ENCODE data around the gene MICAL3.

Gene MICAL3

DNA sequence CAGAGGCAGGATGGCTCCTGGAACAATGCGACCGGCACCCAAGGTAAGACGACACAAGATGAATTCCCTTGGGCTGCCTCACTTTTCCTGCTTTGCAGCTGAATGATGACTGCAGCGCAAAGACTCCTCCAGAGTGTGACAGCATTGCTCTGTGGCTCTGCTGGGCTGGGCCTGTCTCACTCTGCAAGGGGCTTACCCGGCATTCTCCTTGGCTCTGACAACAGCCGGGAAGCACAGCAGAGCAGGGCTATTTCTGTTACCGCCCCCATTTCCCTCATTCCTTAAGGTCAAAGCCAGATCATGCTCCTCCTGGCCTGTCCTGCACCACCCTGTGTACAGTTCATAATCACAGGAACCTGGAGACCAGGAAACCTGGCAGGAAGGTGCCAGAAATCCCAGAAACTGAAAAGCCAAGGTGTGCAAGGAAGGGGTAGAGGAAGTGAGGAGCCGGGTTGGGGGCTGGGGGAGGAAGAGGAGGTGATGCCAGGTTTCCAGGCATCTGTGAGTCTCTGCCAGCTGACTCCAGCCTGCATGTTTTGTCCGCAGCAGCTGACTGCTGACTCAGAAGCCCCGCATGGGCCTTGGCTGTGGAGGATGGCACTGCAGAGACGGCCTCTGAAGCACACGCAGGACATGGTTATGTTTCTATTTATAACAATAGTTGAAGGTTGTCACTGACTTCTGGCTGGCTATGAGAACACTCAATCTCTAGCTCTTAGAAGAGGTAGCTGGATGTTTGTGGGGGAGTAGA is 113.6 kb downstream of the MICAL3 start:
- DNase-seq, result no peak

DNA sequence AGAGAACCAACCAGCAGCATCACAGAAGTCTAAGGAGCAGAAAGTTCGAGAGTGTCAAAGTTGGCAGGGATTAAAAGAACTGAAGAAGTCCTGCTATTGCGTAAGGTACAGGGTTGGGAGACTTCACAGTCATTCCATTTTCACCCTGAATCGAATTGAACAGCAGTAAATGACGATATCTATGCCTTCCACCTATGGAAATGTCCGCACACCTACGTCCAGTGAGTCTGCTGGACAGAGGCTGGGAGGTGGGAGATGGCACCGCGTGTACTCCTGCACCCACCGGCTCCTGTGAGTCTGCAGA is 116.7 kb downstream of the MICAL3 start:
- no peak for DNase-seq

DNA sequence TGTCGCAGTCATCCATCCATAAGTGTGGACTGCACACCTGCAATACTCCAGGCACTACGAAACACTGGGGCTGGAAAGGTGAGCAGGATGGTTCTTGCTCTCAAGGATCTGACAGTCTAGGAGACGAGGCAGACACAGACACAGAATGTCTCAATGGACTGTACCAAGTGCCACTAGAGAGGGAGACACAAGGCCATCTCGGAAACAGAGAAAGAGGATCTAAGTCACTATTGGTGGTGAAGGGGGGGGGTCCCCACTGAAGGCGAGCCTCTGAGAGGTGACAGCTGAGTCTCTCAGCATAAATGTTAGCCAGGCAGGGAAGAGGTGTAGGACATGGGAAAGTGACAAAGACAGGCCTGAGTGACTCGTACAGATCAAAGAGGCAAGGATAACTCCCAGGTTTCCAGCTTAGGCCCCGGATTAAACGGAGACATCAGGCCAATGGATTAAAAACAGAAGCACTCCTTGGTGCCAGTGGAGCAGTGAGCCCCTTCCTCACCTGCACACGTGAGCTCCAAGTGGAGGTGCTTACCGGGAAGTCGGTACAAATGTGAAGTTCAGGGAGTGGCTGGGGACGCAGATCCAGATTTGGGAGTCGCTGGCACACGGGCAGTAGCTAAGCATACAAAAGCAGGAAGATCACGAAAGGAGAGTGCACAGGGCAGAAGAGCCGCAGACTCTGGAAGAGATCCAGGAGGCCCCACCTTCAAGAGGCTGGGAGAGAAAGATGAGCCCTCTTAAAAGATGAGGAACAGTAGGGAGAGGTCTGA is 117.2 kb downstream of the MICAL3 start:
- DNase-seq, result no peak

DNA sequence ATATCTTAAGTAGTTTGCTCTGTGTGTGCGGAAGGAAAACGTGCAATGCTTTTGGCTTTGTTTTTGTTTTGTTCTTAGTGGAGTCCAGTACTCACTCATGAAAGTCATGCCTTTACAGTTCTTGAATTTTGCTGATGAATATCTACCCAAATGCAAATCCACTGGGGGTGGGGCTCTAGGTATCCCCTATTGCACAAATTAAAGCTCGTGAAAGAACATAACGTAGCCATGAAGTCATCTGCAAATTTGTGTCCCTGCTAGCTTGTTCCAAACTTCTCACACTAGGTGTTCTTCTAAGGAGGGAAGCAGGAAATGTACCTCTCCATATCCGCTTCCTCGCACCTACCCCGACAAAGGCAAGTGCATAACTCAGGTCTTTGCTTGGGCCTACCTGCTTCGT is 118.9 kb downstream of the MICAL3 start:
- DNase-seq, result no peak

DNA sequence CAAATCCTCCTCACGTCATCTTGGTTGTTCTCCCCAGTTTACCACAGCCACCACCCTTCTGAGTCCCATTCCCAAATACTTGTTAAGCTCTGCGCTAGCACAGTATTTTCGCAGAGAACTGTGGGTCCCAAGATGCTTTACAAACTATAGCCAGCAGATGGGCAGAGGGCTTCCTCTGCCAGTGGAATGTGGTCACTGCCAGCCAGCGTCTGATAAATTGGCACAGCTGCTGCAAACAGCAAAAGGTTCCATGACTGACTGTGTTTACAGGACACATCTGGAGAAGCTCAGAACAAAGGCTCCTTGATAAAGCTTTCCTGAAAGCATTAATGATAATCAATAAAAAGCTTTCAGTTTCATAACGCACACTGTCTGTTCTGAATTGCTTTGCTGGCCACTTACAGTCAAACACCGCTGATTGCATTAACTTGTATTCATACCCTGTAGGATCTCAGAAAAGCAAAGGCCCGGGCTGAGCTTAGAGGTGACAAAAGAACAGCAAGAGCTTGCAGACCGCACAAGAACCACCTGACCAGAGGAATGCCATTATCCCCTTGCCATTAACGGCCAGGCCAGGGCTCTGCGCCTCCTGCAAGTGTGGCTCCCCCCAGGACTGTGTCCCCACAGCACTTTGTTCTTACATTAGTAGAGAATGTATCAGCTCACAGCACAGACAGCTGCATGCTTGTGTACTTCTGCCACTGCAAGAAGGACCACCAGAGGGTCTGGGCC is 120.6 kb downstream of the MICAL3 start:
- DNase-seq, result no peak

DNA sequence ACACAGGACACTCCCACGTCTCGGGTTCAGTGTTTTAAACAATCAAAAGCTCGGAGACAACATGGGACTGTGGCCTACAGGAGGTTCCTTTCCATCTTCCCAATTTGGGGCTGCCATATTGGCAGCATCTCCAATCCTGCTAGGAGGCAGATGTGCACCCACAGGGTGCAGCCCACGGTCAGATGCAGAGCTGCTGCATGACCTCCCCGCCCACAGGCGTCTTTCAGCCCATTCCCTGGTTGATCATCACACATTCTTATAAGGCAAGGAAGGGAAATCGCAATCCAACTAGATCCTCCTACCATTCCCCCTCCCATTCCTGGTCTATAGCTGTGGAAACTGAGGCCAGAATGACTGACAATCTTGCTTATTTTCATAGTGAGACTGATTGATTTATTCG is 121.4 kb downstream of the MICAL3 start:
- no peak for DNase-seq

DNA sequence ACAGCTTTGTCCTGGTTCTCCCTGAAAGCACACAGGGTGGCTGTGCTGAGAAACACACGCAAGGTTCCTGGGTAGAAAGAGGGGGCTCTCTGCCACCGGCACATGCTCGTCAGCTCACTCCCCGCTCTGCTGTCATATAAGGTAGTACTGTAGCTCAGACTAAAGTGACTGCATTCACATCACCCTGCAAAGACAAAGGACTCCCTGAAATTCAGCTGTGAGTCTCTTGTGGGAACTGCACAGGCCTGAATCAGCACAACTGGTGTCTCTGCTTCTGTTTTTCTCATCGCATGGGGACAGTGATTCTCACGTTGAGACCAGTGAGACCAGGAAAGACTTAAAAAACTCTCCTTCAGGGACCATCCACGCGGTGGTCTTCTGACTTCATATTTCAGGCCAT is 126.0 kb downstream of the MICAL3 start:
- no peak for DNase-seq

DNA sequence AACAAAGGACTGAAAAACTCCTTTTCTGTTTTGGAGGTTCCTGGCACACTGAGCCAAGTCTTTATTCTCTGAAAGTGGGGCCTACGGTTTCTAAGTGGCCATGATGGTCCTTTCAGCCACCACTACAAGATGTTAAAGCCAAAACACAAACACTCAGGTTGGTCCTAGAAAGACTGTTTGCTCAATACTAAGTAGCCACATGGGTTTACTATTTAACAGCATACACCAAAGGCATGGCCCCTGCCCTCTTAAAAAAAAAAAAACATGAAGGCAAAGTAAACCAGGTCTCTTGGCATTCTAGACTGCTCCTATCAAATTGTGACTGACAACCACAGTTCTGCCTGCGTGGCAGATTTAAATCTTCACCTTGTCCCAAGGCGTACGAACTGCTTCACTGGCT is 126.5 kb downstream of the MICAL3 start:
- DNase-seq, result no peak

DNA sequence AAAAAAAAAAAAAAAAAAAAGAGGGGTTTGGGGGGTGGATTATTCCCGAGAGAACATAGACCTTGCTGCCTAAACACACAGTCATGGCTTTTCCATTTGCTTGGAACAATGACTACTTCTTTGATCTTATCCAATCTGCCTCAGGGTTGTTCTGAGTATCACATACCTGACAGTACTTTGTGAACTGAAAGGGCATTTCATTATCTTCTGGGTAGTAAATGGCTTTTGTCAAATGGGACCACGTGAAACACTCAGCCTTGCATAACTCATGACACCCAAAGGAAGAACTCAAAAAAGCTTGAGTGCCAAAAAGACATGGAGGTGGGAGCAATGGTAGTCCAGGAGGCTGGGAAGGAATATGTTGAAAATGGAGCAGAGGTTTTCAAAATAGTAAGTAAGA is 126.9 kb downstream of the MICAL3 start:
- no peak for DNase-seq

DNA sequence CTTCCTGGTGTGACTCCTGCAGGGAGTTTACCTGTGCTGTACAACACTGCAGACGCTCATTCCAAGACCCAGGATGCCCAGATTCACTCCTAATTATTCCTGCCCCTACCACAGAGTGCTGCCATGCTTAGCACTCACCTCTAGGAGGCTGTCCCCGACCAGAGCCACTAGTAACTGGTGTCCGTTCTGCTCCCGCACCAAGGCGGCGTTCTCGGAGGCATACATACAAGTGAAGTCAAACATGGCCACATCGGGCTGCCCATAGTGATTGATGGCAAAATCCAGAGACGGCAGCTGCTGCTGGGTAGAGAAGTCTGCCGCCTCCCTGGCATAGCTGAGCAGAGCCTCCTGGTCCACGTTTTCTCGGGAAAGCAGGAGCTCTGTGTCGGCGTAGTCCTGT is 127.8 kb downstream of the MICAL3 start:
- DNase-seq, result no peak

DNA sequence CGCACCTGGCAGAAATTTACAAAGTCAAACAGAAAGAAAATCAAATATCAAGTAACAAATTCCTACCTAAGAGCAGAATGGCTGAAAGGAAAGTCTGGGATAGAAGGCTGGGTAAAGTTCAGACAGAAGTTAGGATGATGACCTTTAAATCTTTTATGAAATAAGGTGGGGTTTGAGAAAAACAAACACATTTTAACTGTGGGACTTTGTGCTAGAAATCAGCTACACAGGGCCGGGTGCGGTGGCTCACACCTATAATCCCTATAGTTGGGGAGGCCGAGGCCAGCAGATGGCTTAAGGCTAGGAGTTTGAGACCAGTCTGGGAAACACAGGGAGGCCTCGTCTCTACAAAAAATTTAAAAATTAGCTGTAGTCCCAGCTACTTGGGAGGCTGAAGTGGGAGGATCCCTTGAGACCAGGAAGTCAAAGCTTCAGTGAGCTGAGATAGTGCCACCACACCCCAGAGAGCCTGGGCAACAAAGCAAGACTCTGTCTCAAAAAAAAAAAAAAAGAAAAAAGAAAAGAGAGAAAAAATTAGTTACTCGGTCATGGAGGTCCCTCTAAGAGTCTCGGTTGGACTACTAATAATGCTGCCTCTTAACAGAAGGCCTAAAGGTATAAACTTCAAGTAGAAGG is 130.3 kb downstream of the MICAL3 start:
- no peak for DNase-seq

DNA sequence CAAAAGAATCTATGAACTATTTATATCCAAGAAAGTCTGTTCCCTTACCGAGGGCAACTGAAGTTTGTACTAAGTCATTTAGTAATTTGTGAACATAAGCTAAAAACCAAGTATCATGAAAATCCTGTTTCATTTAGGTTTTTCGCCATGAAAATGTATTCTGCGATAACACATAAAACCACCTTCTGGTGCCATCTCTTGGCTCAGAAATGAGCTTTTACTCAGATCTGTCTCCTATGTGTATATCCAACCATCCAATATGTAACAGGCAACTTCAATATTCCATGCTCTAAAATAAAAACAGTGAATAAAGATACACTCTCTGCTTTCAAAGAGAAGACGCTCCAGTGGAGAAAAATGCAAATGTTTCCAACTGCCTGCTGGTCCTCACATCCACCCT is 132.0 kb downstream of the MICAL3 start:
- DNase-seq, result no peak

DNA sequence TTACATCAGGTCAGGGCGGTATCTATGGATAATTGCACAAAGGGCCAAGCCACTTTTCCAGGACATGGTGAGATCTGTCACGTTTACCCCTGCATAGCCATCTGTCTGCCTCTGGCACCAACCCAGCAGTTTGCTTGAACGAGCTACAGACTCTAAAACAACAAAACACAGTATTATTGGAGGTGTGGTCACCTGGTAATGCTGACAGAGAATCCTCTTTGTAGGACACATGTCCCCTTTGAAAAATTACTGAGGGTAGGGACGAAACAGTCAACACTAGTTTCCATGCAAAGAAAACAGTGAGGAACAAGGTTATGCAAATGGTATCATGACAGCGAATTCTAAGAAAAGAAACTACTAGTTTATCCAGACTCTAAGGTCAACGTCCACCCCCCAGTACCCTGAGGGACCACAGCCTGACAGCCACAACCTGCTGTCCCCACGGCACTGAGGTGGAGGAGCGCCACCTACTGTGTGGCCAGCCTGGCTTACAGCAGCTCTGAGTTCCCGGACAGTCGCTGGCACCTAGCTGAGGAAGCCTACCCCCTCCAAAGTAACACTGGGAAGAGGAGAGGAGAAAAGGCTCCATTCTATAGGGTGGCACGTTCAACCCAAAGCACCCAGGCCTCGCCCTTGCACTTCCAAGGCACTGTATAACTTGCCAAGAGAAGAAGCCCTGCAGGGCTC is 132.7 kb downstream of the MICAL3 start:
- peak; percentile 16 for DNase-seq

DNA sequence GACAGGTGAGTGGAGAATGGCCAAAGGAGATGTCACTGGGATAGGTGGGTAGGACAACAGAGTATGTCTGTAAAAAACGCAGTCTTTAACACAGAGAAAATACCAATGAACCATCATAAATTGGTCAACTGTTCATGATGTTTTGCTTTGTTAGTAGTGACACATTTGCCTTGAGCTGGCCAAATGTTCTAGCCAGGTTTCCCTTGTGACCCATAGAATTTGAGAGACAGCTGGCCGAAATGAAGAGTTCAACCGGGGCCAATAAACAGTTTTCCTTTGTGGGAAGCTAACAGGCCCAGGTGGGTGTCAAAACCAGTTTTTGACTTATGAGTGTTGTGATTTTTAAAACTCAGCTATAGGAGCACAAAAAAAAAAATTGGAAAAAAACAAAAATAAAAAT is 133.5 kb downstream of the MICAL3 start:
- DNase-seq, result no peak

DNA sequence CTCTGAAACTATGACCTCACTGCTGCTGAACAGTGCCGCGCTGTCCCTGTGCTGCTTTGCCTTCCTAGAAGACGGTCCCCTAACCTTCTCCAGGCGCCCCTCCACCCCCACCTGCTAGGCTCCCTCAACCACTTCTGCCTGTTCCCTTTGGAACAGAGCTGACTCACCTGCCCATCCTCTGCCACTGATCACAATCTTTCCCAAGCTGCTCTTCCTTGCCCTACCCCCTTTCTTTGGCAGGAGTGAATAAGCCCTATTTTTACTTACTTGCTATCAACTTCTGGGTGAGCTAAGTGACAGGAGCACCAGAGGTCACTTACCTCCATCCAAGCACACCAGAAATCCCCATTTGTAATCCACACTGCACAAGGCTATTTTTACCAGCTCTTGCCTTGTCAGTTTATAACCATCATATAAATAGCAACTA is 134.1 kb downstream of the MICAL3 start:
- no peak for DNase-seq

DNA sequence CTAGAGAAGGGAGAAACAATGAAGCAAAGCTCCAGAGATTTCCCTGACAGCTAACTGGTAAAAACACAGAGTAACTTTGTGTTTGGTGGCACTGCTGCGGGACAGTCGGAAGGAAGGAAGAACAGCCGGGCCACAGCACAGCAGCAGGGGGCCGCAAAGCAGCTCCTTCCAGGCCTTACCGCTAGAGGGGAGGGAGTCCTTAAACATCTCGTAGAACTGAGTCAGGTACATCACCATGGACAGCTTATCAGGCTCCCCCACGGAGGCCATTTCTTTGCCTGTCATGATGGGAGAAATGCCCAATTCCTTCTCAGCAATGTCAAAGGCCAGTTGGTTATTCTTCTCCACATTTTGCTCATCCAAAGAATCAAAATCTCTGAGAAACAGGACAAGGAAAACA is 135.5 kb downstream of the MICAL3 start:
- DNase-seq, result no peak

DNA sequence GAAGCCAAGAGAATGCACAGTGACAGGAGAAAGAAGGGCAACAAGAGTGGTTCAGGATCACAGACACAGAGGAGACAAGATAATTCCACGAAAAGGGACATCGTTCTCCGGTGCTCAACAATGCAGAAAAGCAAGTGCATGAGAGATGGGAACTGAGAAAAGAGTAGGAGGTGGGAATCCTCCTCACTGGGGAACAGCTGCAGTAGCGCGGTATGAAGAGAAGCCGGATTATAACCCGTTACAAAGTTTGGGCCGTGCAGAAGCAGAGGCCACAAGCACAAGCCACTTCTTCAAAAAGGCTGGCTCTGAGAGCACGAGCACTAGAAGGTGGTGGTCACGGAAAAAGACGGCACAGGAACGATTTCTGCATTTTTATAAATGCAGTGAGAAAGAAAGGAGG is 135.9 kb downstream of the MICAL3 start:
- no peak for DNase-seq

DNA sequence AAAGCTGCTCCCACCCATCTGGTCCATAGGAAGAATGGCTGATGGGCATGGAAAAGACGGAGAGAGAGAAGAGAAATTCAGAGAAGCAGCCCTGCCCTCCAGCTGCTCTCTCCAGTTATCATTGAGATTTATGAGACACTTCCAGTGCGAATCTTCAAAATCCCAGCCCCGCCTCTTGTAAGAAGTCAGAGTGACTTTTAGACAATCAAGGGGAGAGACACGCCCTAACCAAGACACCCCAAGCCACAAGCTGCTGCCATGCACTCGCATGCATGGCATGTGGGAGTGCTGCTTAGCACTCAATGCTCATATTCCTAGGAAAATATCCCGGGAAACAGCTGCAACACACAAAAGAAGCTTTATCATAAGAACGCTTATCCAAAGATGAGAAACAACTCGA is 139.5 kb downstream of the MICAL3 start:
- no peak for DNase-seq

DNA sequence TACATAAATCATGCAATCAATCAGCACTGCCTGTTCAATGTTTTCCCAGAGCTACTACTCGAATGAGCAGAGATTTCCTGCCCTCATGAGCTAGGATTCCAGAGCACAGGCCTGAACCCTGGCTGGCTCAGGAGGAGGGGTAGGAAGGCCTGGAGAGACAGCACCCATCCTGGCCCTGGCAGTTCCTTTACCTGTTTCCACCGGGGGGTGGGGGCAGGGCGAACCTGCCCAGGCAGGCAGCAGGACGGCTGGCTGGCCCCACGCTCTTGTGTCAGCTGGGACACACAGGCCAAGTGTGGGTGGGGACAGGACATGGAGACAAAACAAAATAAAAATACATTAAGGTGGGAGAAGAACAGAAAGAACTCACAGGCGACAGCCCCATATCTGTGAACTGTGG is 140.3 kb downstream of the MICAL3 start:
- DNase-seq, result no peak

DNA sequence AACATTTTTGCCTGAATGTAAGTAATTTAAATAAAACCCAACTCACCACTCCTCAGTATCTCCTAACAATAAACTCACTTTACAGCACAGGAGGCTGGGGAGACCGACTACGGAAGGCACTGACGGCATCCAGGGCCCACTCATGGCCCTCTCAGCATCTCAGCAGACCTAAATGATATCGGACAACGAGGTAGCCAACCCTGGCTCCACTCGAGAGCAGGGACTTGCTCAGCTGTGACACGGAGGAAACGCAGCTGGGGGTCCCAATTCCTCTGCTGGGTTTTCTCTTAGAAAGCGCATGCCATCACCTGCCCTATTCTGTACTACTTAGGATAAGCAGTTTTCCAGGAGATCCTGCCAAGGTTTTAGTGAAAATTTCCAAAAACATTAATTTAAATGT is 141.0 kb downstream of the MICAL3 start:
- DNase-seq, result no peak

DNA sequence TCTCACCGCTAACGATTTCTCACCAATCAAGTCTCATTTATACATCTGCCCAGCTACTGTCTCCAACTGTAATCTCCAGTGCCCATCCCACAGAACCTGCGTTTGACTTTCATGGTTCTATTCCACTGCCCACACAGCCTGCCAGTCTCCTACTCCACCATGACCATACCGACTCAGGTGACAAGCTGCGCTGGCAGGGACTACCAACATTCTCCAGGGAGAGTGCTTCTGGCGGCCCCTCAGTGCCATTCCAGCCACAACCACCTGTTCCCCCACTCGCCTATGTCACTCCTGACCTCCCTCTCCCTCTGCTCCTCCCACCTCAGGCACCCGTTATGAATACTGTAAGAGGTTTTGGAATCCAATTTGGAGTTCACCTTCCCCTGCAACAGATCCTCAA is 141.6 kb downstream of the MICAL3 start:
- DNase-seq, result no peak

DNA sequence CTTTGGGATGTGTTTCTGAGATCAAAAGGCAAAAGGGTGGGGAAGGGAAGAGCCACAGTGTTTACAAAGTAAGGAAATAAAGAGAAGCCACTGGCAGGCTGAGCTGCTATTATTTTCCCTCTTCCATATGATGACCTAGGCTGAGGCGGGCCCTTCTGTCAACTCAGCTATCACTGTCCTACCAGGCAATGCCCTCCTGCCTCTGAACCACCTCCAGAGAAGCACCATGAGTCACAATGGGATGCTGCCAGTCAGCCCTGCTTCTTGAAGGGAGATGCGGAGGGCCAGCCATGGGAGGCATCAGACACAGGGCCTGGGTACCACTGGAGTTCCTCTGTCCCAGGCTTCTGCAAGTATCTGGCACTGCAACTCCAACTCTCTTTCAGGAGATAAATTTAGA is 142.2 kb downstream of the MICAL3 start:
- DNase-seq, result no peak

DNA sequence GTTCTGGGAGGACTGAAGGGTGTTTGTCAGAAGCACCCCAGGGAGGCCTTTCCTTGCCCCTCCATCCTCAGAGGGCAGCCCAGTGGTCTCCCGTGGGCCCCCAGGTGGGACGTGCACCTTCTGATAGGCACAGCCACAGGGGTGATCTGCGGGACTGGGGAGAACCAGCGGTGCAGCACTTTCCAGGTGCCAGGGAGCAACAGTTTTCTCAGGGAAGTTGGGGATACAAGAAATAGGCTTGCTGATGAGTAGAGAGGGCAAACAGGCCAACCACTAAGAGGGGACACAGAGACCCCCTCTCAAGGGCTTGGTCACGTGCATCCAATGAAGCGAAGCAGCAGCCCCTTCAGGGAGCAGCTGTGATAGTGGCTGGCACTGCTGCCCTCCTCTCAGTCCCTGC is 143.0 kb downstream of the MICAL3 start:
- DNase-seq, result no peak
